Breast epithelium (tissue), 3 donors: ENCODE measurements around the gene STARD9.

Experiments used
- POLR2A ChIP-seq: fragments of 450-650 bp; IDR thresholded peaks from one replicate; pipeline ENCODE4 v1.6.1; 2016; ENCODE audit warnings: antibody characterized with exemption, mild to moderate bottlenecking, moderate library complexity
- POLR2AphosphoS5 ChIP-seq, 3 donors: sonication (generic); formaldehyde crosslinking; IDR thresholded peaks; one replicate each; pipeline ENCODE4 v1.6.1; 2017; ENCODE audit warnings: antibody characterized with exemption in 3 of 3
- TF ChIP-seq, protein P1 (sequence below), 3 donors: fragments of 450-650 bp; IDR thresholded peaks; one replicate each; pipeline ENCODE4 v1.5.1; 2016 to 2017; ENCODE audit warnings: antibody characterized with exemption in 3 of 3, mild to moderate bottlenecking in 3 of 3, moderate library complexity in 3 of 3

DNA sequence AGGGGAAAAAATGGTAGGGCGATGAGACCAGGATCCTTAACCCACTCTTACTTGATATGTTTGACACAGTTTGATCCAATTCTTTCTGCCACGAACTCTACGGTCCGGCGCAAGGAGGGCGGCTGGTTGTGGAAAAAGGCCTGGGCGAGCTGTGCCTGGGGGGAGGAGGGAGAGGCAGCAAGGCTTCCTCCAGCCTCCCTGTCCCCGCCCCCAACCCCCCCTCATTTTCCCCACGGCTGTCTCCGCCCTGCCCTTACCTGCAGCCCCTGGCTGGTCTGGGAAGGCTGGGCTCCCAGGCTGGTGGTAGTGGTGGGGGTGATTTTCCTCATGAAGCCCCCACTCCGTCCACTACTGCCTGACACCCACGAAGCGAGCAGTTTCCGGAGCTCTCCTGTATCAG, 153.6 kb downstream of the STARD9 start:
- TF ChIP-seq, protein P1, sequence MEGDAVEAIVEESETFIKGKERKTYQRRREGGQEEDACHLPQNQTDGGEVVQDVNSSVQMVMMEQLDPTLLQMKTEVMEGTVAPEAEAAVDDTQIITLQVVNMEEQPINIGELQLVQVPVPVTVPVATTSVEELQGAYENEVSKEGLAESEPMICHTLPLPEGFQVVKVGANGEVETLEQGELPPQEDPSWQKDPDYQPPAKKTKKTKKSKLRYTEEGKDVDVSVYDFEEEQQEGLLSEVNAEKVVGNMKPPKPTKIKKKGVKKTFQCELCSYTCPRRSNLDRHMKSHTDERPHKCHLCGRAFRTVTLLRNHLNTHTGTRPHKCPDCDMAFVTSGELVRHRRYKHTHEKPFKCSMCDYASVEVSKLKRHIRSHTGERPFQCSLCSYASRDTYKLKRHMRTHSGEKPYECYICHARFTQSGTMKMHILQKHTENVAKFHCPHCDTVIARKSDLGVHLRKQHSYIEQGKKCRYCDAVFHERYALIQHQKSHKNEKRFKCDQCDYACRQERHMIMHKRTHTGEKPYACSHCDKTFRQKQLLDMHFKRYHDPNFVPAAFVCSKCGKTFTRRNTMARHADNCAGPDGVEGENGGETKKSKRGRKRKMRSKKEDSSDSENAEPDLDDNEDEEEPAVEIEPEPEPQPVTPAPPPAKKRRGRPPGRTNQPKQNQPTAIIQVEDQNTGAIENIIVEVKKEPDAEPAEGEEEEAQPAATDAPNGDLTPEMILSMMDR (IDR thresholded peaks at IDR 0.05), result no peak
- TF ChIP-seq POLR2A, result no peak
- TF ChIP-seq POLR2AphosphoS5 (IDR thresholded peaks at IDR 0.05), result no peak
